GM19468 (cell line): Measurements from ENCODE around the gene ZNF862.
A peak's percentile ranks its signal among the peaks of the same experiment; 100 is the strongest.

Source experiments
- ATAC-seq: cut with Tn5 transposase; IDR thresholded peaks from one replicate; pipeline ENCODE4 v1.9.1; 2021; ENCODE audit warnings: mild to moderate bottlenecking, moderate library complexity, moderate number of reproducible peaks; ENCODE audit not compliant: unreplicated experiment; ENCODE audit errors: extremely low read depth

The ZNF862 gene

GRCh38 chr7:149838224-149838991 lies at the start of gene ZNF862:
Gene ZNF862 (plus strand): TSS chr7:149838375. CDS start chr7:149838612, 237 bp downstream.
- peak; percentile 99 for ATAC-seq

- ATAC-seq = no peak
These were observed 49.1 kb upstream of the ZNF862 start for GRCh38 chr7:149789101-149789500.

- no peak for ATAC-seq
These were observed 48.0 kb upstream of the ZNF862 start for GRCh38 chr7:149790146-149790548.

GRCh38 chr7:149790754-149791360 lies 47.3 kb upstream of the ZNF862 start:
- no peak for ATAC-seq

- no peak for ATAC-seq
These were observed 46.6 kb upstream of the ZNF862 start for GRCh38 chr7:149791411-149792219.

- no peak for ATAC-seq
These were observed 46.0 kb upstream of the ZNF862 start for GRCh38 chr7:149792220-149792595.

GRCh38 chr7:149793261-149793660 lies 44.9 kb upstream of the ZNF862 start:
- ATAC-seq = no peak

GRCh38 chr7:149794661-149795060 lies 43.5 kb upstream of the ZNF862 start:
- ATAC-seq = no peak

- ATAC-seq = no peak
These were observed 43.0 kb upstream of the ZNF862 start for GRCh38 chr7:149795126-149795525.

GRCh38 chr7:149796287-149796860 lies 41.8 kb upstream of the ZNF862 start:
- ATAC-seq = no peak

GRCh38 chr7:149797771-149798170 lies 40.4 kb upstream of the ZNF862 start:
- no peak for ATAC-seq

GRCh38 chr7:149799397-149800168 lies 38.6 kb upstream of the ZNF862 start:
- ATAC-seq = no peak

GRCh38 chr7:149800169-149800555 lies 38.0 kb upstream of the ZNF862 start:
- no peak for ATAC-seq

GRCh38 chr7:149801002-149801566 lies 37.1 kb upstream of the ZNF862 start:
- ATAC-seq = no peak

GRCh38 chr7:149801816-149802215 lies 36.4 kb upstream of the ZNF862 start:
- no peak for ATAC-seq

GRCh38 chr7:149802966-149803365 lies 35.2 kb upstream of the ZNF862 start:
- ATAC-seq = no peak

- ATAC-seq = no peak
These were observed 34.6 kb upstream of the ZNF862 start for GRCh38 chr7:149803551-149804074.

GRCh38 chr7:149804106-149804505 lies 34.1 kb upstream of the ZNF862 start:
- ATAC-seq = no peak

GRCh38 chr7:149806726-149807125 lies 31.4 kb upstream of the ZNF862 start:
- ATAC-seq = no peak
